NAMALWA (cell line): ENCODE data around the gene TWIST2.

Experiments used
- DNase-seq: peaks from one replicate; pipeline ENCODE4 v3.0.0-alpha.2; 2015; ENCODE audit warnings: low spot score

The TWIST2 gene

GRCh38 chr2:238890618-238891456 is 43.0 kb downstream of the TWIST2 start:
- DNase-seq = no peak

- DNase-seq = no peak
These were observed 43.7 kb downstream of the TWIST2 start for GRCh38 chr2:238891457-238892203.

GRCh38 chr2:238892204-238892500 is 44.3 kb downstream of the TWIST2 start:
- no peak for DNase-seq

GRCh38 chr2:238892796-238893195 is 44.9 kb downstream of the TWIST2 start:
- DNase-seq = no peak

GRCh38 chr2:238893349-238894000 is 45.6 kb downstream of the TWIST2 start:
- DNase-seq = no peak

GRCh38 chr2:238894226-238894949 is 46.5 kb downstream of the TWIST2 start:
- DNase-seq = no peak

GRCh38 chr2:238894950-238895298 is 47.0 kb downstream of the TWIST2 start:
- no peak for DNase-seq

GRCh38 chr2:238895361-238895882 is 47.5 kb downstream of the TWIST2 start:
- DNase-seq = no peak

GRCh38 chr2:238895891-238896600 is 48.2 kb downstream of the TWIST2 start:
- DNase-seq = no peak

- no peak for DNase-seq
These were observed 48.8 kb downstream of the TWIST2 start for GRCh38 chr2:238896641-238897040.

- DNase-seq = no peak
These were observed 49.4 kb downstream of the TWIST2 start for GRCh38 chr2:238897122-238897880.

GRCh38 chr2:238897911-238898311 is 50.0 kb downstream of the TWIST2 start:
- DNase-seq = no peak

GRCh38 chr2:238898534-238899281 is 50.8 kb downstream of the TWIST2 start:
- DNase-seq = no peak

GRCh38 chr2:238899386-238899785 is 51.5 kb downstream of the TWIST2 start:
- no peak for DNase-seq

GRCh38 chr2:238900511-238900910 is 52.6 kb downstream of the TWIST2 start:
- DNase-seq = no peak

GRCh38 chr2:238901461-238902057 is 53.7 kb downstream of the TWIST2 start:
- DNase-seq = no peak

GRCh38 chr2:238902285-238902684 is 54.4 kb downstream of the TWIST2 start:
- DNase-seq = no peak

GRCh38 chr2:238903141-238903540 is 55.3 kb downstream of the TWIST2 start:
- no peak for DNase-seq

GRCh38 chr2:238904177-238904576 is 56.3 kb downstream of the TWIST2 start:
- no peak for DNase-seq

- no peak for DNase-seq
These were observed 56.8 kb downstream of the TWIST2 start for GRCh38 chr2:238904716-238905115.
